Posterior vena cava (tissue), 2 donors: Measurements from ENCODE around the gene MTM1. TPM values are rescaled to one million over a fixed set of nuclear protein-coding genes. Genes with fewer than 3 reads are reported as not detected.

Experiments used
- DNase-seq: peaks from one replicate; pipeline ENCODE4 v3.0.0-alpha.2; 2020; ENCODE audit warnings: low spot score
- intact Hi-C, 2 donors: fragments of 100-400 bp; cut with DNase I; formaldehyde crosslinking; loops; one replicate each; pipeline versions ENCODE4 v1.14.1 to v1.14.2; 2022 to 2023
- total RNA-seq, 2 donors: library from RNA; stranded (reverse); fragmentation: NEBNext Ultra II Directional; extraction: Animal tissue kit (Norgen Biotek cat#: 25700); gene quantifications; one replicate each; pipeline ENCODE4 v1.2.1, GENCODE V29; 2021
- donor health status: DM: yes; HTN: yes; CAD: no.
- donor health status: DM: yes; HTN: yes; CAD: no.

Gene MTM1
- total RNA-seq, 2 donors from 2014 or later, result 14.7 to 16.6 TPM

DNA sequence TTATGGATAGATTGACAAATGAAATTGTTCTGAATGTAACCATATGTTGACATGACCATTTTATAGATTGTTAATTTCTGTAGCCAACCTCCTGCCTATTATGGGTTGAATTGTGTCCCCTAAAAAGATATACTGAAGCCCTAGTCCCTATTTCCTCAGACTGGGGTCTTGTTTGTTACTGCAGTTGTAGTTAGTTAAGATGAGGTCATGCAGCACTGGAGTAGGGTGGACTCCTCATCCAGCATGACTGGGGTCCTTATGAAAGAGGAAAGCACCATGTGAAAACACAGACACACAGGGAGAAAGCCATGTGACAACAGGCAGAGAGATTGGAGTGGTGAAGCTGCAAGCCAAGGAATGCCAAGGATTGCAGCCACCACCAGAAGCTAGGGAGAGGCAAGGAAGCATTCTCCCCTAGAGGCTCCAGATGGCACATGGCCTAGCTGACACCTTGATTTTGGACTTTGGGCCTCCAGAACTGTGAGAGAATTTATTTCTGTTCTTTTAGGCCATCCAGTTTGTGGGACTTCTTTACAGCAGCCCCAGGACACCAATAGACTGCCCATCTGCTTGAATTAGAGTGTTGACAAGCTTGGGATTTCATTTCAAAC lies 14.0 kb downstream of the MTM1 start:
- intact Hi-C loops, result no loop called here
- DNase-seq, result no peak

DNA sequence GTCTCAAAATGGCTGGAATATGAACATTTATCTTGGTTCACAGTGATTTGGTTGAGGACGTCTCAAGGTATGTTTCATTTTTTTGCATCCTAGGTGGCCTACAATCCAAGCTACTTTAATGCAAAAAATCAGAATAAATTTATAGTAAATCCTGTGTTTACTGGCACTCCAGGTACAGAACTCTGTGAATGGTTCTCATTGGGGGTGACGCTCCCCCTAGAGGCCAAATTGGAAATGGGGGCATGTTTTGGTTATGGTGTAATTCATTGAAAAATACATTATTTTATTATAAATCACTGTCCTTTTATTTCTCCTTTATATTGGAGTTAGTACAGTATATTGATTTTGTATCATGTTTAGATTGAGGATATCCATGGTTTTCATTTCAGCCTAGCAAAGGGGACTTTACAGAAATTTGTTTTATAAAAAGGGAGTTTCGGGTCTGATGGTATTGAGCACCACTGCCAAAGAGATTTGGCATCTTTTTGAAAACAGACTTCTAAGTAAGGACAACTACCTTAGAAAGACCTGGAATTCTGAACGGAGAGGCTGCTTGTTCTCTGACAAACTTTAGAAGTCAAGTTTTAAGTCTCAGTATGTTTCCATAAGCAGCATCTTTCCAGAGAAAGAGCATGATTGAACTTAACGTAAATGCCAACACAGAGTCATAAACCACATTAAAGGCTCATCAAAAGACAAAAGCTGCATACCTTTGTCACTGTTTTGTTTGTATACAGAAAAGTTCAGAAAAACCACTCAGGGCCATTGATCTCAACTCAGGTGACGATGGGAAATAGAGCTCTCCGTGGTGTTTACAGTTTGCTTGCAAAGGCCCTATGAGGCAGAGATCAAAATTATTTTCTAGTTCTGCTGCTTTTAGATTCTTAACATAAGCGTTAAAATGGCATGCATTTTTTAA lies 19.4 kb downstream of the MTM1 start:
- intact Hi-C loops, result no loop called here
- no peak for DNase-seq

DNA sequence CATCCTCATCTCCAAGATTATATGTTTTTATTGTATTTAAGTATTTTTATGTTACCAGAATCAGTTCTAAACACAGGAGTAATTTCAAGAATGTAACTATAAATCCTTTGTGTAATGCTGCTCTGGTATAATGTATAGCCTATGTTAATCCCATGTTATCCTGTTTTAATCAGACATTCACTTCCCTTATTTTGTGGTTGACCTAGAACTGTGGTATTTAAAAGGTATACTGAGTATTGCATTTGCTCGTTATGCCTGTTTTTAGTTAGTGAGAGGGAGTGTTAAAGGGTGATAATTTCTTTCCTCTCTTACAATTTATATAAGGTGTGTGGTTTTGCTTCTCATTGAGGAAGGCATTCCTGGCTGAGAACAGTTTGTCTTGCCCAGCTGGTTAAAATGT lies 26.2 kb downstream of the MTM1 start:
- no peak for DNase-seq
- intact Hi-C loops, result no loop called here

DNA sequence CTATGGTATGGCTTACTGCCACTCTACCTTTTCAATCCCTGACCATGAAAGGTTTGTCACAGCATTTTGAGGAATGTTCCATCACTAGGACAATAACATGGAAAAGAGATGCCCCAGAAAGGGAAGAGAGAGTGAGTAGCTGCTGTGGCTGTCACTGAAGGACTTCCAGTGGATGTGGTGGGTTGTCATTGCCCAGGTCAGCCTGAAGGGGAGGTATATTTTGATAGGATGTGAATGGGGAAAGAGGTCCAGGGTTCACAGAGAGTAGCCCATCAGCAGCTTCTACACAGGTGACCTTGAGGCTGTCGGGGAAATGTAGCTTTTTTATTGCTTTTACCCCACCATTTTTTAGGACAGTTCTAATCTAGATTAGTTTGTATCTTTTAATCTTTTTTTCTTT lies 30.8 kb downstream of the MTM1 start:
- intact Hi-C loops, result no loop called here
- DNase-seq, result no peak

DNA sequence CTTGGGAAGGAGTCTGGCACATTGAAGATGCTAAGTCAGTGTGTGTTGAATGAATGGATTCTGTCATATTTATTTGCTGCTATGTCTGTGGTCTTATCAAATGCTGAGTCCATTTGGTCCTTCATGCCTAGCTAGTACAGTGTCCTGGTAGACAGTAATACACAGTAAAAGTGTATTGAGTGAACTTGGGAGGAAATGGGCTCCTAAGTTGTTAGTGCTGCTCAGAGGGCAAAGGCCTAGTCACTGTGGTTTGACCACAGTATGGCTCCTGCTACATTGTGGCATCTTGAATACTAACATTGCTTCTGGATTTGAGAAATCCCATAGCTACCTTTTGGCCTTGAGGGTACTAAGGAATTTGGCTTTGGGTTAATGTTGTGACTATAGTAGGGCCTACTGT lies 33.9 kb downstream of the MTM1 start:
- intact Hi-C loops, result no loop called here
- DNase-seq, result no peak

DNA sequence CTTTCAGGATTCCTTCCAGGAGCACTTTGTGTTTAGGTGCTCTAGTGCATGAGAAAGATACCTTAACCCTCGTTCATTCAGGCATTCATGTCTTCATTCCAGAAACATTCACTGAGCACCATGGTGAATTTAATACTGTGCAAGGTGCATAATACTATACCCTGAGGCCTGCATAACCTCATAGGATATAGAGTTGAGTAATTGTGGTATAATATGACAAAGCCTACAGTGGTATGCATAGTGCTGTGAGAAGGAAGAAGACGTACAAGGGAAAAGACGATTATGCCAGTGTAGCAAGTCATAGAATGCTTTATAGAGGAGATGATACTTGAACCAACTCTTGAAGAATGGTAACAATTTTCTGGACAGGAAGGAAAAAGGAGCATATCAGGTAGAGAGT lies 34.3 kb downstream of the MTM1 start:
- intact Hi-C loops, result no loop called here
- DNase-seq, result no peak

DNA sequence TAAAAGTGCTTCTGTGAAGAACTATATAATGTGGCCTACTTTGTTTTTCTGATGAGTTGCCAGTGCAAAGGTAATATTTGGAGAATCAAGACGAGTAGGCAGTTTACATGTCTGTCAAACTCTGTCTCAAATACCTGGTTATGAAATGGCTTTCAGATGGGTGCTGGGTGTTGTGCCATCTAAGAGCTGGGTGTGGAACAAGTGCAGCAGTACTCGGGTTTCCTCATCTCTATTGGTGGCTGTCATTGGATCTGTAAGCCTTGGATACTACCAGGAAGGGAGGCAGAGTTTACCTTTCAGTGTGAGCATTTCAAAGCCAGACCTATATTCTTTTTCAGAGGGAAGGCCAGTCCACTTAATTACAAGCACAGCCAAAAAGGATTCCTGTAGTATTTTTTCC lies 37.2 kb downstream of the MTM1 start:
- intact Hi-C loops, result no loop called here
- DNase-seq, result no peak

DNA sequence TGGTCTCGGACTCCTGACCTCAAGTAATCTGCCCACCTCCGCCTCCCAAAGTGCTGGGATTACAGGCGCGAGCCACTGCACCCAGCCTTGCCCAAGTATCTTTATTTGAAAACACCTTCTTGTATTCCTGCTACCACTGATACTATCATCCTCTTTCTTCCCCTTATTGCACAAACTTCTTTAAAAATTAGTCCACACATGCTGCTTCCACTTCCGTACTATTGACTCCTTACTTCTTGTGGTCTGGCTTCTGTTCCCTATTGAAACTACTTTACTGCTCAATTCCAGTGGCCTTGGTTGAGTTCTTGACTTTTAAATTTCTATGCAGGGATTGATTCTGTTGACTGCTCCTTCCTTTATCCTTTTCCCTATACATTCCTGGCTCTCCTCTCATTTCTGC lies 38.8 kb downstream of the MTM1 start:
- intact Hi-C loops, result no loop called here

DNA sequence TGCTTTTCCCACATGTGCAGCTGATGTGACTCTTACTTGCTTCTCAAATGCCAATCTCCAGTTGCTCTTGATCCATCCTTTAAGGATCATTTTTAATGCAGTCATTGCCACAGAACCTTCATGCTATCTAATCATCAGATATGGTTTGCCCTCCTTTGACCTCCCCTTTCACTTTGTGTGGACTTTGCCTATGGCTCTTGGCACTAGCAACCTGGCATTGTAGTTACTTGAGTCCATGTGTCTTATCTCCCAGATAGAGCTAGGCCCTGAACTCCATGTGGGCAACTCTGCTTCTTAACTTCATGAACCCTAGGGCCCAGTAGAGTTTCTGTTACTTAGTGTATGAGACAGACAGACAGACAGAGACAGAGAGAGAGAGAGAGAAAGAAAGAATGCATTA lies 41.6 kb downstream of the MTM1 start:
- intact Hi-C loops, result no loop called here
- DNase-seq, result no peak

More for the DNA sequence above, 38.8 kb downstream of the MTM1 start:
- no peak for DNase-seq

DNA sequence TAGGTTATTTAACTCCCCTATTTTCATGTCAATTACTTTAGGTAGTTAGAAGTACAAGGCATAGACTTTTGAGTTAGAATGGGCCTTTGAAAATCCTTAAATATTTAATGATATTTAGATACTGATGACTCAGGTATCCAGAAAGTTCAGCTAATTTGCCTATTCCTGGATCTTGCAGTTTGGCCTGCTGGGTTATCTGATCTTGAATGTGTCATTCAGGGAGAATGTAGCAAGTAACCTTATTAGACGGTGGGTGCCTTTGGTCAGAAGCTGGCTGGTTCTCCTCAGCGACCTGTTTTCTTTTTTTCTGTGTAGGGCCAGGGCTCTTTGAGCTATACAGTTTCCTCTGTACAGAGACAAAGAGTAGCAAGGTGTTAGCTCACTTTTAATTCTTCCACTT lies 42.0 kb downstream of the MTM1 start:
- no peak for DNase-seq
- intact Hi-C loops, result no loop called here

DNA sequence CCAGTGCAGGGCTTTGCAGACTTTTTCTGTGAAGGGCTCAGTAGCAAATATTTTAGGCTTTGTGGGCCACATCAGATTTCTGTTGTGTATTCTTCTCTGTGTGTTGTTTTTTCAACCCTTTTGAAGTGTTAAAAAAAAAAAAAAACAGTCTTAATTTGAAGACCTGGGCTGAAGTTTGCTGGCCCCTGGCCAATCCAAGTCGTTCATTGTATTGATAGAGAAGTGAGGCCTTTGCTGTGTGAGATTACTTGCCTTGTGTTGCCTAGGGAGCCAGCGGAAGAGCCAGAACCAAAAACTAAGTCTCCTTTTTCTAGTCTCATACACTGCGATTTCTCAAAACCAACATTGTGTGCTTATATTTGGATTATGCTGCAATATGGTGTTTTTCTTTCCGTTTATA lies 46.9 kb downstream of the MTM1 start:
- DNase-seq, result no peak
- intact Hi-C loops, result no loop called here

DNA sequence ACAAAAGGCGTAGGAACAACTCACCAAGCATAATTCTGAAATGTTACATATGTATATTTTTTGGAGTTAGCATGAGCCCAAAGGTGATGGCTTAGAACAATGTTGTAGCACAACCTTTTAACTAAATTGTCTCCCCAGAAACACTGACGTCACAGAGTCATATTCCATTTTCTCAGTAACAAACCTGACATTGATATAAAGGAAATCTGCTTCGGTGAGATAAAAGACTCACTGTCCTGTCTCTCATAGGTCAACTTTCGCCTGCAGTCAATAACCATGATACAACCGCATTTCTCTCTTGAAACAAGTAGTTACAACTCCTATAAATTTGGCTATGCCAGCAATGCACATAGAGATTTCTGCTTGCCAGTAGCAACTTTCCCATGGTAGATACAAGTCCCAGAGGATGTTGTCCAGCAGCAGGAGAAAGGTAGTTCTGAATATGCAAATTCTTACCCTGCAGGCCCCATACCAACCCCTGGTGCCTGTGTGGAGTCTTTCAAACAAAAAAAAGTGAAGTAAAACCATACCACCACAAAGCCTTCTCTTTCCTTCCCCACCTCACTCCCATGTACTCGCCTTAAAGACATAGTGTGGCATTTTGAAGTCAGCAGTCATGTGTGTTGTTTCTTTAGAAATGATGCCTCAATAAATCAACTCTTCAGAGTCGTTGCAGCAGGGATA lies 47.9 kb downstream of the MTM1 start:
- DNase-seq, result no peak
- intact Hi-C loops, result no loop called here

DNA sequence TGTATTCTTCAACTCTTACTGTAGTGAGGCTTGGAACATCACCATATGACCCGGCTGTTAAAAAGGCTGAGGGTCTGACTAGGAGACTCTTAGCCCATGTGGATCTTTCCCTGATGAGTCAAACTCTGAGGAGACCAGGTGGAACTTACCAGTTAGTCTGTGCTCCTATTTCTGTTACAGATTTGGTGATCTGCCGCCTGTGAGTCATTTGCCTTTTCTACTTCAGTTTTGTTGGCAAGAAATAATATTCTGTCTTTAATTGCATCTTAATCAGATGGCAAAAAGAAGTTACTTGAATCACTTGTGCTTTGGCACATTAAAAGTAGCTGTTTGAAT lies 48.4 kb downstream of the MTM1 start:
- no peak for DNase-seq
- intact Hi-C loops, result no loop called here

DNA sequence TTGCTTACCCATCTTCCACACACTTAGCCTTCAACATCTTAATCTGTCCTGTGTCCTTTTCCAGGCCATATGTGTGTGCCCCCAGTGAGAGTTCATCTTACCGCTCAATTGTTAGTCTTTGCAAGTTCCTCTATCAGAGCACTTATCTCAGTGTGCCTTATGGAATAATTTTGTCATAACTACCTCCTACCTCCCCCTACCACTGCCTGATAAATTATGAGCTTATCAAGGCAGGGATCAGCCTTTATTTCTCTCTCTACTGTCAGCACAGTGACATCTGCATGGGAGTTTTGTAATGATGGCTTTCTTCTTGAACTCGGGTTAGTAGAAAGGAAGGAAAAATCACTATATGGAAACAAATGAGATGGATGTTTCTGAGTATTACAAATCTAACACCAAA lies 53.2 kb downstream of the MTM1 start:
- intact Hi-C loops, result no loop called here

DNA sequence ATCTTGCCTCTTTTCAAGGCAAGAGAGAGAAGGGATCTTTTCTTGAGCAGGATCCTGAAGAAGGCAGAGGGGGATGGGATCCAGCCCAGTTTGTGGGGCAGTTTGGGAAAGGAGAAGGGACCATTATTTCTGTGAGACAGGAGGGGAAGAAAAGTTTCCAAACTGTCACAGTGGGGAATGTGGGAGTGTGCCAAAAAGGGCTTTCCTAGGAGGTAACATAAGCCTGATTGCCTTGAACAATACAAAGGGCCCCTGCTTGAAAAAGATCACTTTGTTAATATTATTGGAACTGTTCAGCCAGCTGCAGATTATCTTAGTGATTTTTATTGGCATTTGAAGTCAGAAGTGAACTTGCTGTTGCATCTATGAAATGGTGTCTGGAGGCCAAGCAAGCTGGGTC lies 55.2 kb downstream of the MTM1 start:
- intact Hi-C loops, result no loop called here
- no peak for DNase-seq

More for the DNA sequence above, 53.2 kb downstream of the MTM1 start:
- DNase-seq, result no peak

DNA sequence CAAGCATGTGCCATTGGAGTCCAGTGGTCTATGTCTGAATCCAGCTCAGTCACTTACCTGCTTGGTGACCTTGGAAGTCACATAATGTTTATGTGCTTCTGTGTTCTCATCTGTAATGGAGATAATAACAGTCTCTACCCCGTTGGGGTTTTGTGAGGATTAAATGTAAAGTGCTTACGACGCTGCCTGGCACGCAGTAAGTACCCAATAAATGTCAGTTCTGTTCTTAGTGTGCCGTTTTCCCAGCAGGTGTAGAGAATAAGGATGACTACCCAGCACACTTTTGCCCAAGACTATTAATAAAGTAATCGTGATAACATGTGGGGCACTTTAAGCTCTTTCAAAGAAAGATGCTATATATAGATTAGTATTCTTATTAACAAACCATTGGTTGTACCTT lies 56.7 kb downstream of the MTM1 start:
- no peak for DNase-seq
- intact Hi-C loops, result no loop called here

DNA sequence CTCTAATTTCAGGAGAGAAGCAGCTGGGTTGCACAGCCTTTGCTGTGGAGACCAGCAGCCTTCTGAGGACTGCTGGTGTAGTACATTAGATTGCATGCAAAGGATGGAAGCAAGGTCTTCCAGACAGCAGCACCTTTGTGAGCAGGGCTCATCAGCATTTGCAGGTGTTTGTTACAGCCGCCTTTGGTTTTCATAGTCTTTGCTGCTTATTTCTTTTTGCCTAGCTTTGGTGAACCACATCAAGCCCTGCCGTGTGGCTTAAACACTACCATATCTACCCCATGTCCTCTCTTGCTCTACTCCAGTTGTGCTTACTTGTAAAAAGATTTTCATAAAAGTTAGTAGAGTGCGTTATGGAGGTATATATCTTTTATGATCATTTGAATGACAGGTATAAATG lies 57.5 kb downstream of the MTM1 start:
- DNase-seq, result no peak
- intact Hi-C loops, result no loop called here

DNA sequence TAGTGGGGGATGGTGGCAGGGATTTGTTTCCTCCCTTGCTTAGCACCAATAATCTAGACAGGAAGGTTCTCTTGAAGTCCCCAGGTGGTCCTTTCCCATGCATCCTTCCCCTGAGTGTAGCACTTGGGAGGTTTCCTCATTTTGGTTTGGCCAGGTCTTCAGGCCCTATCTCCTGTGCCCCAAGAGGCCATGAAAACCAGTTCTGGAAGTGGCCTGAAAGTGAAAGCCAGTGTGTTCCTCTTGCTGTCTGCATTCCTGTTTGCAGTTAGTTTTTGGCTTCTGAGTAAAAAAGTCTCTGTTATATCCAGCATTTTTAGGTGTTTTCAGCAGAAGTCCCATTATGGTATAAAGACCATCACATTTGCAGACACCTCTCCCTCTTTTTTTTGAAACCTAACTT lies 59.5 kb downstream of the MTM1 start:
- intact Hi-C loops, result no loop called here
- DNase-seq, result no peak

DNA sequence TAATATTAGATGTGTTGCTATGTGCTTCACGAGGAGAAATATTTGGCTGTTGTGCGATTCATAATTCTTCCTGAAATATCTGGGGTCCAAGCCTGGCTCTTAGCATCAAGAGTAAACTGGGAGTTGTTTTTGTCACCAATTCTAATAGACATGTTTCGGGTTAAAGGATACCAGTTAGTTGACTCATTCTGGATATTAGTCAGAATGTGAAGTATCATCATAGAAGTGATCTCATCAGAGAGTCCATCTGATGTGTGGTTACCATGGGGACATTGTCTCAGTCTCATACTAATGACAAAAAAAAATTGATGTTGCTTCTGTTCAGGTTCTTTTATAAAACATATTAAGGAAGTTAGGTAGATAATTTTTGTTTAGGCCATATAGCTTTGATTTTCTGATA lies 67.5 kb downstream of the MTM1 start:
- intact Hi-C loops, result loop anchor here in 1 of 2 donors (10.0 kb wide), 1 partner anchor 899 kb away; no protein-coding TSS in a partner anchor
- DNase-seq, result no peak

DNA sequence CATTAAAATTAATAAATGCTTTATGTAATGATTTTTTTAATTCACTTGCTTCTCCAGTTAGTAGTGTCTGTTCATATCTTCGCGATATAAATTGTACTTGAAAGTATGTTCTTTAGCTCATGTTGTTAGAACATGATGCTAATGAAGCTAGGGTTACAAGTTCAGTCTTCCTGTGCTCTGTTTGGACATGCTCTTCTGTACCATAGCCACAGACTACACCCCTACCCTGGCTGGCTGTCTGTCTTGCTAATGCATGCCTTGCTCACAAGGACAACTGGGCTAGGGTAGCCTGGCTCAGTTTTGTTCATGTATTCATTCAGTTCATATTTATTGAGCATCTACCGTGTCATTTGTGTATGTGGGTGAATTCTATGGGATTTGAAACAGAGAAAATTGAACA lies 74.0 kb downstream of the MTM1 start:
- no peak for DNase-seq
- intact Hi-C loops, result no loop called here

DNA sequence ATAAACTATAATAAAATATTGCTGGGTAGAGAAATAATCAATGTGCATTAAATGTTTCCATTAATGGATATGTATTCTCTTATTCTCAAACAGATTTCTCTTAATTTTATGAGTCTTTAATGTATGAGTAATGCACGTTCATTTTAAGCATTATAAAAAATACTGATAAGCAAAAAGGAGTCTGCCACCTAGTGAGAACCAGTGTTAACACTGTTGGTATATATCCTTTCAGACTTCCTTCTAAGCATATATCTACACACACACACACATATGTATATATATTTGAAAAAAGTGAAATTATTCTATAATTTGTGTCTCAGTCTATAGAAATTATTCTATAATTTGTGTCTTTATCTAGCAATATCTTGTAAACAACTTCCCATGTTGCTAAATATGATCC lies 74.8 kb downstream of the MTM1 start:
- intact Hi-C loops, result no loop called here
- DNase-seq, result no peak
